GM18519 (cell line): ENCODE data around the gene ADORA2B.
"Not testable (repeated sequence)": the region's sequence is repeated elsewhere in the genome, so short reads cannot be mapped to it uniquely, and the experiment has no call there.

Experiments used
- ATAC-seq: cut with Tn5 transposase; IDR thresholded peaks from one replicate; pipeline ENCODE4 v1.9.1; 2021; ENCODE audit warnings: mild to moderate bottlenecking, moderate library complexity; ENCODE audit not compliant: unreplicated experiment, low FRiP score

ADORA2B gene

DNA sequence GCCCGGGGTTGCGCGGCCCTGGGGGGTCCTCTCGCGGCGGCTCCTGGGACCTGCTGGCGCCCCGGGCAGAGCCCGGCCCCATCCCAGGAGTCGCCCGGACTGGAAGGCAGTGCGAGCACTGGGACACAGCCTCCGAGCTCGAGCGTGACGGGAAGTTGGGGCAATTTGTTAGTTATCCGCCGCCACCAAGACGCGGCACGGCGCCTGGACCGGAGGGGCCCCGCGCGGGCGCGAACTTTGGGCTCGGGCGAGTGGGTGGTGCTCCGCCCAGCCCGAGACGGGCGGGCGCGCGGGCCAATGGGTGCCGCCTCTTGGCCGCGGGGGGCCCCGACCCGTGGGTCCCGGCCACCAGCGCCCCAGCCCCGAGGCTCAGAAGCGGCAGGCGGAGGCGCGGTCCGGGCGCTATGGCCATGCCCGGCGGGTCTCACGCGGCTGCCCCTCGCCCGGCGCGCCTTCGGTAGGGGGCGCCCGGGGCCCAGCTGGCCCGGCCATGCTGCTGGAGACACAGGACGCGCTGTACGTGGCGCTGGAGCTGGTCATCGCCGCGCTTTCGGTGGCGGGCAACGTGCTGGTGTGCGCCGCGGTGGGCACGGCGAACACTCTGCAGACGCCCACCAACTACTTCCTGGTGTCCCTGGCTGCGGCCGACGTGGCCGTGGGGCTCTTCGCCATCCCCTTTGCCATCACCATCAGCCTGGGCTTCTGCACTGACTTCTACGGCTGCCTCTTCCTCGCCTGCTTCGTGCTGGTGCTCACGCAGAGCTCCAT lies at the start of gene ADORA2B:
ADORA2B (plus strand) TSS at position 372 of the 768 bp plus-strand sequence; CDS start at position 491, 119 bp downstream.
- no peak for ATAC-seq

DNA sequence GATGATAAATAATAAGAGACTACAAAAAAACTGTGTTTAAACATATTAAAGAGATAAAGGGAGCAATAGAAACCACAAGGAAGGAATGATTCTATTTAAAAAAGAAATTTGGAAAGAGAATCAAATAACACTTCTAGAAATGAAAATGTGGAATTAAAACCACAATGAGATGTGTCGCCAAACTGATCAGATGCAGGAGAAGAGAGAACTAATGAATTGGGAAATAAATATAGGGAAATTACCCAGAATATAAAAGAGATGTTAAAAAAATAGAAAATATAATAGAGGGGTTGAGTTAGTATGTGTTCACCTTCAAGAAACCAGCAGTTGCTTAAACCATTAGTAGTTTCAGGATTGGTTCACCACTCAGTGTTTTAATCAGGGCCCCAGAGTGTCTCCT lies 48.7 kb upstream of the ADORA2B start:
- ATAC-seq = no peak

DNA sequence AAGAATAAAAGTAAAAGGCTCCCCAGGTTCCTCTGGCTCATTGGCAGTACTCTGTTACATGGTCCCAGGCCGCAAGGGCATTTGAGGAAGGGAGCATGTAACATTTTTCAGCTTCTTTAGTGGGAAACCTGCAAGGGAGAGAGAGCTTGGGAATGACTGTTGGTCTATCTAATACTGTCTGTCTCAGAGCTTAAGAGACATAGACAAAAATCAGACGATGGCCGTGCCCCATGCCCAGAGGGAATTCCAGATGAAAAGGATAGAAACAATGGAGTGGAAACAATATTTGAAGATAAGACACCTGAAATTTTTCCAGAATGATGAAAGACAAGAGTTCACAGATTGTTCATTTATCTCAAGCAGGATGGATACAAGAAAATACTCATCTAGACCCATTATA lies 48.1 kb upstream of the ADORA2B start:
- ATAC-seq = no peak

DNA sequence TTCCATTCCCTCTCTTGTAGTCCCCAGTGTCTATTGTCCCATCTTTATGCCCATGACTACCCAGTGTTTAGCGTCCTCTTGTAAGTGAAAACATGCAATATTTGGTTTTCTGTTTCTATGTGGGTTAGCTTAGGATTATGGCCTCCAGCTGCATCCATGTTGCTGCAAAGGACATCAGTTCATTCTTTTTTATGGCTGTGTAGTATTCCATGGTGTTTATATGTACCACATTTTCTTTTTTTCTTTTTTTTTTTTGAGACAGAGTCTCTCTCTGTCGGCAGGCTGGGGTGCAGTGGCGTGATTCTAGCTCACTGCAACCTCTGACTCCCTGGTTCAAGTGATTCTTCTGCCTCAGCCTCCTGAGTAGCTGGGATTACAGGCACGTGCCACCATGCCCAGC lies 45.3 kb upstream of the ADORA2B start:
- not testable (repeated sequence) for ATAC-seq

DNA sequence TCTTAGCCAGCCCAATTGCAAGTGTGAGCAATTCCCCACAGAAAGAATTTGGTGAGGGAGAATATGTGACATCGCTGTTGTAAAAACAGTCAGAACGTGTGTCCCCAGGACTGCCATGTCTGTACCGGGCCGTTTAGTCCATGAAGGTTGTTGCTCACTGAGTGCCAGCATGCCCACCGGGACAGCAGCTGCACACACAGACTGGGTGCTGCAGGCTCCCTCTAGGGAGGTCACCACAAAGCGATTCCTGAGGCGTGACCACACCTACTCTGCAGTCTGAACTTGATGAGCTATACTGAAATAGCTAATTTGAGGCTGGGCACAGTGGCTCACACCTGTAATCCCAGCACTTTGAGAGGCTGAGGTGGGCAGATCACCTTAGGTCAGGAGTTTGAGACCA lies 44.1 kb upstream of the ADORA2B start:
- no peak for ATAC-seq

DNA sequence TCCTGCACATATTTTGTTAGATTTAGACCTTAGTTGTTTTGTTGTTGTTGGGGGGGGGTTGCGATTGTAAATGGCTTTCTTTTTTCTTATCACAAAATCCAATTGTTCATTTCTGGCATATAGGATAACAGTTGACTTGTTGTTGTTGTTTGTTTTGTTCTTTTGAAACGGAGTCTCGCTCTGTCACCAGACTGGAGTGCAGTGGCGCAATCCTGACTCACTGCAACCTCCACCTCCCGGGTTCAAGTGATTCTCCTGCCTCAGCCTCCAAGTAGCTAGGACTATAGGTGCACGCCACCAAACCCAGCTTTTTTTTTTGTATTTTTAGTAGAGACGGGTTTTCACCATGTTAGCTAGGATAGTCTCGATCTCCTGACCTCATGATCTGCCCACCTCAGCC lies 39.7 kb upstream of the ADORA2B start:
- not testable (repeated sequence) for ATAC-seq

DNA sequence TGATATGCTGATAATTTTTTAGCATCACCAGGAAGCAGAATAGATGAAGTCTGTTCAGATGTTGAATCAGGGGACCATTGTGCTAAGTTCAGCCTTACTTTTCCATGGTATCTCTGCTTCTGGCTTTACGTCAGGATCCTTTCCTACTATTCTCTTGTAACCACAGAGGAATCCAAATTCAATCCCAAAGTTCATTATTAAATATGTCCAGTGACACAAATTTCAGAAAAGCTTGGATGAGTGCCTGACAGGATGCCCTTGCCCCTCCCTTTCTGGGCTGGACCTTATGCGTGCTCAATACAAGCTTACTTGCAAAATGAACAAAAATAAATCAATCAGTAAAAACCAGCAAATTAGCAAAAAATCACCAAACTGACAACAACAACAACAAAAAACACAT lies 37.6 kb upstream of the ADORA2B start:
- no peak for ATAC-seq

DNA sequence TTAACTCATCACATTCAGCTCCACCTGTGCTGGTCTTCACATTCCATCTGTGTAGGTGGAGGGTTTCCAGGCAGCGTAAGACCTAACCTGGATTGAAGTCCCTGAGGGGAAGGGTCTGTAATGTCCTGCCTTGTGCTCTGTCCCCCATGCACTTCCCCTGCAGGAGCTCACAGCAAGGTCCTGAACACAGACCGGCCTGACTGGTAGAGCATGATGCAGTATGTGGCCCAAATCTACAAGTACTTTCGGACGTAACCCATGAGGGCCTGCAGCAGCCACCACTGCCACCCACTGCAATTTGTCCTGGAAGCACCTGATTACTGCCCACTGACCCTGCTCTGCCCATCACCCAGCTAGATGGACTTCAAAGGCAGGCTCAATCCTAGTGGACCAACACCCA lies 36.6 kb upstream of the ADORA2B start:
- no peak for ATAC-seq

DNA sequence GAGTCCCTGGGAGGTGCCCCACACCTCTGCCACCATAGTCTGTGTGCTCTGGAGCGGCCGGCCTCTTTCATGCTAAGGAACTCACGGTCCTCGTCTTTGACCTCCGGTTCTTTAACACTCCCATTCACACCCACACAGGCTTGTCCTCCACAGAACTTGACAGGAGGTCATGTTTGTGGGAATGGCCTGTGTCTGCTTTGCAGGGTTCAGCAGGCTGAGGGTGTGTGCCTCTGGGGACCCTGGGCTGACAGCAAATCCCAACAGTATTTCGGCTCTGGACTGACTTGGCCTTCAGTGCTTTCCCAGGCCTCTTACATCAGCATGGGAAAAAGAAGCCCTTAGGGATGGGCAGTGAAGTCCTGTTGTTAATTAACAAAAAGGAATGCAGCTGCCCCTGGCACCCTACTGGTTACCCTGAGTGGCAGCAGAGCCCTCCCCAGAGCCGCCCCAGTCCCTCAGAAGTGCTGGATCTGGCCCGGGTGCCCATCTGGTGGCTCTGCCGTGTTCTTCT lies 35.4 kb upstream of the ADORA2B start:
- ATAC-seq = no peak

DNA sequence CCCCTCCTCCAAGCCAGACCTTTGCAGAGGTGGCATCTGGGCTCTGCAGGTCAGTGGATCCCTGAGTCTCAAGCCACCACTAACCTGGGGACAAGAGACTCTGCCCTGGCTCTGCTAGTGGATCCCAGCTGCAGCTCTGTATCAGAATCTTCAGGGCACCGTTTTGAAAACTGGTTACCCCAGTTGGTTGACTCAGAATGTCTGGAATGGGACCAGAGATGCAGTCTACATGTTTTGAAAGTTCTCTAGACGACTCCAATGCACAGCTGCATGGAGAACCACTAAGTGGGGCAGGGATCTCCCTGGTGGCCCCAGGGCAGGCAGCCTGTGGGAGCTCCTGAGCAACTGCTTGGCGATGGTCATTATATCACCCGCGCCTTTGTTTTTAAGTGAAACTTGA lies 34.1 kb upstream of the ADORA2B start:
- ATAC-seq = no peak

DNA sequence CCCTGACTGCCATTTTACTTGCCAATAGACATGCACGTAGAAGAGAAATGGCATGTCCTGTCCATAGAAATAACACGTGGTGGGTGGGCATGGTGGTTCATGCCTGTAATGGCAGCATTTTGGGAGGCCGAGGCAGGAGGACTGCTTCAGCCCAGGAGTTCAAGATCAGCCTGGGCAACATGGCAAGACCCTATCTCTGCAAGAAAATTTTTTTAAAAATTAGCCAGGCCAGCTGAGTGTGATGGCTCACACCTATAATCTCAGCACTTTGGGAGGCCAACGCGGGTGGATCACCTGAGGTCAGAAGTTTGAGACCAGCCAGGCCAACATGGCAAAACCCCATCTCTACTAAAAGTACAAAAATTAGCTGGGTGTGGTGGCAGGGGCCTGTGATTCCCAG lies 33.2 kb upstream of the ADORA2B start:
- ATAC-seq = not testable (repeated sequence)

DNA sequence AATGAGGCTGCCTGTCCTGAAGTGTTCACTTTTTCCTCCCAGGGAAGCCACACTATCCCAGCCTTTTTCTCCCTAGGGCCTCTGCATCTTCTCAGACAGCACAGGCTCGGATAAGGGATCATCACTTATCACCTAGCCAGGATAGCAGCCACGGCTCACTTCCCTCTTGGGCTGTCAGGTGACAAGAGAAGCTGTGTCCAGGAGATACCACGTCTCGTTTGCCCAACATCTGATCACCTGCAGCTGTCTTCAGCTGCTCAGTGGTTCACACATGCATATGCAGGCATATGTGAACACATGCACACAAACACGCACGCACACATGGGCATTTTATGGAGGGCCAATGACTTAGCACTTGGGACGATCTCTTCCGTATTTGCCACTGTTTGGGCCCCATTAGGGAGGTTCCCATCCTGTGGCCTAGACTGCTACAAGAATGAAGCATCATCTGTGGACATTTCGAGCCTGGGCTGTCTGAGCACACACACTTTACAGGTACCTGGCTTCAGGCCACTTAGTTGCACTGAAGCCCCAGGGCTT lies 32.4 kb upstream of the ADORA2B start:
- ATAC-seq = no peak

DNA sequence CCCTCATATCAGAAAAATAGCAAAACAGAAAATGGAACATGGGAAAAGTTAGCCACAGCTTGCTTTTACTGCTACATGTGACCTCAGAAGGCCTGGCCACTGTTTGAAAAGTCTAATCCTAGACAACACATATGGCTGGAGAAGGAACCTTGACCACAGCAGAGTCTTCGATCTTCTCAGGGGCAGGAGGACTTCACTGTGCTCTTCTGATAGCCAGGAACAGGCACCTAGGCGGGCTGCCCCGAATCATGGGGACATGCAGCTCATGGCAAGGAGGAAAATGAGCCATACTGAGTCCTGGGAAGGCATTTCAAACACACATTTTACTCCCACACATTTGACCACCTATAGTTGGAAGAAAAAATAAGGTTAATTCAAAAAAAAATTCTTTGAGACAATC lies 31.1 kb upstream of the ADORA2B start:
- no peak for ATAC-seq

DNA sequence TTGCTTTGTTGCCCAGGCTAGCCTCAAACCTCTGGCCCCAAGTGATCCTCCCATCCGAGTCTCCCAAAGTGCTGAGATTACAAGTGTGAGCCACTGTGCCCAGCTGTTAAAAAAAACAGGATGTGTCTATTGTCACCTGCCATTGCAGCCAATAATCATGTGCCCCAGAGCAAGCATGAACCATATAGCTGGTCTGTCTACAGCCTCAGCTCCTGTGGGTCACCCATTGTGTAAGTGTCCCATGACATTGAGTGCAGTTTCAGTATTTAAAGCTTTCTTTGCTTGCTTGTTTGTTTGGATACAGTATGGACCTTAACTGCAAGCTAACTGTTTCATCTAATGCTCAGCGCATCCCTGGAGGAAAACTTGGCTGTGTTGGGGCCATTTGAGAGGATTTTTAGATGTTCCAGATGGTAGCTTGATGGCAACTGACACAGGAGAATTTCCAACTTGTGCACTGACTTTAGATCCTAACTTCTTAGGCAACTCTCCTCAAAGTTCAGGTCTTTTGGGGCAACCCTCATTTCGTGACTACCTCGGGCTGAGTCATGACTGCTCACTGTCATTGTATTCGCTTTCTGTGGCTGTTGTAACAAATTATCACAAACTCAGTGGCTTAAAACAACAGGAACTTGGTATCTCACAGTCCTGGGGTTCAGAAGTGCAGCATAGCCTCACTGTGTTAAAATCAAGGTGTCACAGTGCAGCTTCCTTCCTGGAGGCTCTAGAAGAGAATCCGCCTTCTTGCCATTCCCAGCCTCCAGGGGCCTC lies 30.3 kb upstream of the ADORA2B start:
- no peak for ATAC-seq

DNA sequence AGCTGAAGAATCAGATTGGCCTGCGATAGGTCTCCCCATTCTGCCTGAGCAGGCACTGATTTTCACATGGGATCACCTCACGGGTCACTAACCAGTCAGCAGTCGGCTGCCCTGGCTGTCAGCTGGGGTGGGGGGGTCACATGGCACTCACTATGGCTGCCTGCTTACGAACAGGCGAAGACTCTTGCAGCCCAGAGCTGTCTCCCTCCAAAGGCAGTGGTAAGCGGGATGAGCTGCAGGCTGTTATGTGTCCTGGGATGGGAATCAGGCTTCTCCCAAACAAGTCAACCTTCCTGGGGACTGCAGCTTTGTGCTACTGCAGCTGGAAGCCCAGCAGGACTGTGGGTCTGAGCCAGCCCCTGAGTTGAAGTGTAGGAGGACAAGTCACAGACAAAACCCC lies 29.0 kb upstream of the ADORA2B start:
- ATAC-seq = no peak

DNA sequence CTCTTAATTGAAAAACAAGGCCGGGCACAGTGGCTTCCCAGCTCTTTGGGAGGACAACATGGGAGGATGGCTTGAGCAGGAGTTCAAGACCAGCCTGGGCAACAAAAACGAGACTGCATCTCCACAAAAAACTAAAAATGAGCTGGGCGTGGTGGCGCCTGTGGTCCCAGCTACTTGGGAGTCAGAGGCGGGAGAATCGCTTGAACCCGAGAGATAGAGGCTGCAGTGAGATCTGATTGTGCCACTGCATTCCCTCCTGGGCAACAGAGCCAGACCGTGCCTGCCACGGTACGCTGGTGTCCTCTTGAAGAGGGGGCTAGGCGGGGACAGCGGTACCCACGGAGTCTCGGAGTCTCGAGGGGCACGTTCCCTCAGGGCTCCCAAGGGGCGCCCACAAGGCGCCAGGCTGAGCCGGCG lies 27.9 kb upstream of the ADORA2B start:
- no peak for ATAC-seq

DNA sequence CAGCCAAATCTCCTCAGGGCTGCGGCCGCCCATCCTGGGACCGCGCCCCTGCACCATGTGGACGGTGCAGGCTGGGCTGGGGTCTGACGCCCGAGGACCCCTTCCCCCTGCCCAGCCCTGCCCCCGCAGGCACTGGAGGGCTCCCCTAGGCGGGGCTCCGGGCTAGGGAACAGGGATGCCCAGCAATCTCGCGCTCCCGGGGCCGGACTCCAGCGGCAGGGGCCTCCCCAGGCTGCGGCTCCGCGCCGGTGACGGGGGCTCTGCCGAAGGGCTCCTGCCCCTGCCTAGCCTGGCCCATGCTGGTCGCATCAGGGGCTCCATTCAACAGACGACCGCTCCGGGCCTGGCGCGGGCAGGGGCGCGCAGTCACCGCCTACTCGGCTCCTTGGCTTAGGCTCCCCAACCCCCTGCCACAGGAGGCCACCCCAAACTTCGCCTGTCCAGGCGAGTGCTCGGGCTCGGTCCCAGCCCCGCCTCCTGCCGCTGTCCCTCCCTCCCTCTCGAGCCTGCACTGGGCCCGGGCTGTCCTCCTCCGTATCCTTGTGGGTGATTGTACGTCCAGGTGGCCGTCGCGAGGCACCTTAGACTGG lies 27.4 kb upstream of the ADORA2B start:
- ATAC-seq = no peak

DNA sequence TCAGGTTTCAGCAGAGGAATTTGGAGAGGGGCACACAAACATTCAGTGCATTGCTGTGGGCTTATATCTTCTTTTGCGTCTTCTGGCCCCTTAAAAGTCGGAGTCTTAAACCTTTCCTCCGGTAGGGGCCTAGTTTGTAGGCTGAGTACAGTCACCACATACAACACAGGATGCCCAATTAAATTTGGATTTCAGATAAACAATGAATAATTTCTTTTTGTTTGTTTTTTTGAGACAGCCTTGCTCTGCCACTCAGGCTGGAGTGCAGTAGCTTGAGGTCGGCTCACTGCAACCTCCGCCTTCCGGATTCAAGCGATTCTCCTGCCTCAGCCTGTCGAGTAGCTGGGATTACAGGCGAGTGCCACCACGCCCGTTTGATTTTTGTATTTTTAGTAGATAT lies 26.7 kb upstream of the ADORA2B start:
- ATAC-seq = no peak

DNA sequence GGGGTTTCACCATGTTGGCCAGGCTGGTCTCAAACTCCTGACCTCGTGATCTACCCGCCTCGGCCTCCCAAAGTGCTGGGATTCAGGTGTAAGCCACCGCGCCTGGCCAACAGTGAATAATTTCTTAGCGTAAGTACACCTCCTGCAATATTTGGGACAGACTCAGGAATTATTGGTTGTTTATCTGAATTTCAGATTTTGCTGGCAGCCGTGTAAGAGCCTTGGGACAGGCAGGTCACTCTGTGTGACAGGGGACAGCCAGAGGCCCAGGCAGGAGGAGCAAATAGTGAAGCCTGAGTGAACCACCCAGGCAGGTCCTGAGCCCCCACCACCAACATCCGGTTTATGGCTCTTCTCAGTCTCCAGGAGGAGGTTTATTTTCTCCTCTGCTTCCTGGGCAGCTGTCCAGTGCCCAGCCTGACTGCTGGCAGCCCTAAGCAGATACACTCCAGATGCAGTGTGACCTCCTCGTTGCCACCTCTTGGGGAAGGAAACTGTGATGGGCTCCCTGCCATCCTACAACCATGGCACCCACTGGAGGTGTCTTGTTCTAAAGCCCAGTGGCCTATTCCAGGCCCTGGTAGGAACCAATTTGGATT lies 26.2 kb upstream of the ADORA2B start:
- no peak for ATAC-seq

DNA sequence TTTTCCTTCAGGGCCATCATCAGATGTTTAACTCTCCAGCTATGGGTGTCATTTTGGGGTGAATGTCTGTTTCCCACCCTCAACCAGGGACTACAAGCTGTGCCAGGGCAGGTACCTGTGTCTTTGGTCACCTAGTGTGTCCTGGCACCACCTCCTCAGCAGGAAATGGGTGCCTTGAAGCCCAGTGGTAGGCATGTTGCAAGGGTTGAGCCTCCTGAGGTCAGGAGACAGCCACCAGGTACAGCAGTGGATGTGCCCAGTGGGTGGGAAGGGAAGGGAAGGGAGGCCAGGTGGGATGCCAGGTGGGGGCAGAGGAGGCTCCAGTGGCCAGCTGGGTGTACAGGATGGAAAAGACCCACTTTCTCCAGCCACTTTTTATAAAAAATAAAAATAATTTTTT lies 25.5 kb upstream of the ADORA2B start:
- no peak for ATAC-seq

DNA sequence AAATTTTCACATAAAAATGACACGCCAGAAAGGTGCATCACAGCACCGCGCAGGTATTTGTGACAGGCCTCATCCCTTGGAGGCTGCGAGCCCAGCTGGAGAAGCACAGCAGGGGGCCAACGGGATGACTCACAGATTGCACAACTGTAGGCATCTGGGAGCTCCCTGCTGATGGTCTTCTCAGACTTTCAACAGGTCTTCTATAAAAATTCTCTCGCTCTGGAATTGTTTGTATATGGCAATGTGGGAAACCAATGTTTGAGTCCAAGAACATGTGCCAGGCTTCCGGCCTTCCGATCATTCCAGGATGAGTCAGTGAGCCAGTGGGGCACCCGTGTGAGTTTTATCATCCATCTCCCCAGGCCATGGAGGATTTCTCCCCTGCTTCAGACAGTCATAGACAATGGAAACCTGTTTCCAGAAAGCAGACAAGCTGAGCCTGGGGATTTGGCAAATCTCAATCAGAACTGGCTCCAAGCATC lies 24.1 kb upstream of the ADORA2B start:
- no peak for ATAC-seq
